Measurements from ENCODE around the gene CNTNAP5.

Gene CNTNAP5

DNA sequence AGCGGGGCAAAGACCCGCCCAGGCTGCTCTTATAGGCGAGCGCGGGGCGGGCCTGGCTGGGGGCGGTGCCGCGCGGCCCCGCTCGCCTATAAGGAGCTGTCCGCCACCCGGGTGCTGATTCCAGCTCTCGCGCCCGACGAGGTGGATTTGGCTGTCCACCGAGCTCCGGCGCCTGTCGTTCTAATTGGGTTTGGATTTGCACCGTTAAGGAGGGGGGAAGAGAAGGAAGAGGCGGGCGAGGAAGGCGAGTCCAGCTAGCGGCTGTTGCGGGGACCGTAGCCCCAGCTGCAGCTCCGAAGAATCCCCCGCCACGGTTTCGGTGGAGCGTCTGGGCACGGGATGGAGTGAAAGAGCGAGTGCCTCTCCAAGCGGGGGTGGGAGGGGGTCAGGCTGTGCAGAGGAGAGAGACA lies at the start of gene CNTNAP5:
CNTNAP5 (plus strand) TSS at position 117 of the 410 bp plus-strand sequence. CDS start 364 bp downstream, outside the sequence.
- no peak for DNase-seq

GRCh38 chr2:123976054-123976648 lies 48.9 kb upstream of the CNTNAP5 start:
- no peak for DNase-seq

GRCh38 chr2:123993728-123994323 lies 31.3 kb upstream of the CNTNAP5 start:
- DNase-seq, result no peak

GRCh38 chr2:123999681-124000080 lies 25.4 kb upstream of the CNTNAP5 start:
- no peak for DNase-seq

DNA sequence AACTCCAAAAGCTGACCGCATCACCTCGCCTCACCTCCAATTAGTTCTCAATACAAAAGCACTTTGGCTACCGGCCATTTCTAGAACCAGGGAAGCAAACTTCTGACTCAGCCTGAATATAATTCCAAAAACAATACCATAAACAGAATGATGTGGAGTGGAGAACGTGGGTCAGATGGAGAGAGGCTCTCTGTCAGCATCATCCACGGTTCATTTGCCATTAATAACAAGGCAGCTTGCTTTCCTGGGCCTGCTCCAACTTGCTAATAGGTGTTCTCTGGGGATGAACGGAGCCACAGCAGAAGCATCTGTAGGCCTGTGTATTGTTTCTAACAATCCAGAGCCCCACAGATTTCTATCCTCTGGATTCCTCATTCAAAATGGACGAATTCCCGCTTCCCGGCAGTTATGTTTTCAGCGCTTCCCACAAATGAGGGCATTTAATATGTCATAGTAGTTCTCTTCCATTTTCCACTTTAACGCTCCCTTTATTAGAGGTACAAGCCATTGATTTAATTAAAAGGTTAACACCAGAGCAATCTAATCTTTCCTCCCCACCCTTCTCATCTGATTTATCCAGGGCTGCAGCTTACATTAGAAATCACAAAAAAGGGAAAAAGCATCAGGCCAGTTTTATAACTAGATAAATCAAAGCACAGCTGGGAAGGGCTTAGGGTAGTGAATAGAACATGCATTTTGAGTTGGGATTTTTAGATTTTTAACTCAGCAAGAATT lies 23.2 kb upstream of the CNTNAP5 start:
- no peak for DNase-seq

DNA sequence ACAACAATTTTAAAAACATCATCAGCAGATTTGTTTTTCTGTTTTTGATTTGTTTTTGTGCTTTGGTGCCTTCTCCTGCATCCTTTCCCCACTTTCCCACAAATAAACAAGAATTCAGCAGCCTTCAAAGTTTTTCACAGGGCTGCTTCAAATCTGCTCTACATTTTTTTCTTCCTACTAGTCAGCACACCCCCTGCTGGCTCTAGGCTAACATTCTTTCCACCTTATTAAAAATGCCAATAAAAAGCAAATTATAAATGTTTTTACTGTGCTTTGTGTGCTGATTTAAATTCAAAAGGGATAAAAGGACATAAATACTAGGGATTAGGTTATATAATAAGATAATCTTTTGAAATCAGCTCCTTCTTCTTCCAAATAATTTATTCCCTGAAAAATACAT lies 6.2 kb upstream of the CNTNAP5 start:
- no peak for DNase-seq

DNA sequence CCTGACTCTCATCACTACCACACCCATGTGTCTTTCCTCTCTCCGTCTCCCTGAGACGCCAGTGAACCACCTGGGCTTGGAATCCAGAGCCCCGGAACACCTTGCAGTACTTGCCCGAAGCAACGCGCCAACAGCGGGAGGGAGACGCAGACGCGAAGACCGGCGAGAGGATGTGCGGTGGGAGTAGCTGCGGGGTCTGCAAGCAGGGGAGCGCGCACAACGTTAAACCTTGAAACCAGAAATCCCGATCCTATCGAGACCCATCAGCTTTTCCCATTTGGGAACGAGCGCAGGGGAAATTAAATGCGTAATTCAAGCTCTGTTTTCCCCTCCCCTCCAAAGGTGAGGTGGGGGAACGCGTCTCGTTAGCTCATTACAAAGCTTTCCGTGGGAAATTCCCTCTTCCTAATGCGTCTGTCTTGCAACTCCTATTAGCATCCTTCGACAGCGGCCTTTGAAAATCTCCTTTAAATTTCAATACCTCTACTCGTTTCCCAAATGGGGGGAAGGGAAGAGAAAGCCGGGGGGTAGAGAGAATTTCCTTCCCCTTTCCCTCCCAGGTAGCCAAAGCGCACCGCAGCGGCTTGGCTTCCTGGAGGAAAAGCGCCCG lies 421 bp upstream of the CNTNAP5 start:
- no peak for DNase-seq

DNA sequence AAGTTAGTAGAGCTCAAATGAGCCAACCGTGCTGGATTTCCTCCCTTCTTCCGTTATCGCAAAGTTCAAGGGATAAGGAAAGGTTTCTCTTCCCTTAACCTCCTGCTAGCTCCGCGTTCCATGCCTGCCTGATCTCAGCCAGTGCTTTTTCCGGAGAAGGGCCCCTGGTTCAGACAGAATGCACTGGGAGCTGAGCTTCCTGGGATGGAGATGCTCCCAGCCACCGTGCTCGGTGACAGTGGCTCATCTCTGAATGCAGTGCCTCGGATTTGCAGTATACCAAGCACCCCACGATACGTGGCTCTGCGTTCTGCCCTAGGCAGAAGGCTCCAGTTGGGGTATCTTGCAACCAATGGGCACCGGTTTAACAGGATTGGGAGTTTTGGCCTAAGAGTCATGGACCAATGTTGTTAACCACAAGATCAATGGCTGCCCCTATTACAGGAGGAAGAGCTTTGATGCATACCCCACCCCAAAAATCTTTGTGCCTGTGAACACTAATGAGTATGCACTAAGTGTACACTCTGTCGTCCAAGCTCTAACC lies 876 bp downstream of the CNTNAP5 start:
- DNase-seq, result no peak

GRCh38 chr2:124026503-124026902 lies 1.4 kb downstream of the CNTNAP5 start:
- DNase-seq, result no peak

DNA sequence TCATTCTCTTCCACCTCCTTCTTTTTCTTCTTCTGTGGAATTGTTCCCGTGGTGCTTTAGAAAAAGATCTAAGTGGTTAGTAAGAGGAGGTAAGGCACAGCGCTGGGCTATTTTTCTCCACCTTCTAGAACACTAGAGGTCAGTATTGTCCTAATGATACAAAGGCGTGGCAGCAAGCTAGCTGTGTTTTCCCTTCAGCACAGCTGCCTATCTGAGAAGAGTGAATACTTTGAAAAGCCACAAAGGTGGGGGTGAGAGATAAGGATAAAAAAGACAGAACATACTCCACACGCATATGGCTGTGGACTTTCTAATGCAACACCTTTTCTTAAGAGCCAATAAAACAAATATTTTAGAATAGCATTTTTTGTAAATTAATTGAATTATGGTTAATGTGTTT lies 2.1 kb downstream of the CNTNAP5 start:
- no peak for DNase-seq

- DNase-seq, result no peak
Measured at GRCh38 chr2:124032799-124033198, 7.7 kb downstream of the CNTNAP5 start.

DNA sequence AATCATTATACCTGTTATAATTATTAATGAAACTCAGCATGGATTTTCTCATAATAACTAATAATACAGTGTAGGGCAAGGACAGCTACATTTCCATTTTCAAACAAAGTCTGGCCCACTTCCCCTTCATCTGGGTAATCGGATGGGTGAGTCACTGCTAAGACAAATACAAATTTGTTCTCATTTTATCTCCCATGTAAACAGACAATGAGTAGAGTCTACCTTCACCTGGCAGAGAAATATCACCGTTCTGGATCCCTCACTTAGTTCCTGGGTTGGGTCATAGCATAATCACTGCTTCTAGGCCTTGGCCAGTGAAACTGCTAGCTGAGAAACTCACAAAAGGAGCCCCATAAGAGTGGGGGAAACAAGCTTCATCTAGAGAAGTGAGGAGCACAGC lies 9.2 kb downstream of the CNTNAP5 start:
- DNase-seq, result no peak

DNA sequence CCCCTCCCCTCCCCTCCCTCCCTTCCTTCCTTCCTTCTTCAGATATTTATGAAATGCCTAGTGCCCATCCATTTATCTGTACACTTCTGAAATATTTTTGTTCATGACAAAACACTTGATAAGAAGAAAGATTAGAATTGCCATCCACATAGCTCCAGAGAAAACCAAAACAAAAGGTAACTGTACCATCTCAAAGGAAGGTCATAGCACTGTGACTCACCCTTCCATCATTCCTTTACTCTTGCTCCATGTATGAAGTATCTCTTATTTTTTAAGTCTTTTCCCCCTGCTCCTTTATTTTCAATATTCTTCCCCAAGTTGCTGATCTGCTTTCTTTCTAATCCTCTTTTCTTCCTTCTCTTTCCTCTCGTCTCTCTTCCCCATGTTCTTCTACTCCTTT lies 9.9 kb downstream of the CNTNAP5 start:
- no peak for DNase-seq

- no peak for DNase-seq
Measured at GRCh38 chr2:124039032-124039431, 13.9 kb downstream of the CNTNAP5 start.

DNA sequence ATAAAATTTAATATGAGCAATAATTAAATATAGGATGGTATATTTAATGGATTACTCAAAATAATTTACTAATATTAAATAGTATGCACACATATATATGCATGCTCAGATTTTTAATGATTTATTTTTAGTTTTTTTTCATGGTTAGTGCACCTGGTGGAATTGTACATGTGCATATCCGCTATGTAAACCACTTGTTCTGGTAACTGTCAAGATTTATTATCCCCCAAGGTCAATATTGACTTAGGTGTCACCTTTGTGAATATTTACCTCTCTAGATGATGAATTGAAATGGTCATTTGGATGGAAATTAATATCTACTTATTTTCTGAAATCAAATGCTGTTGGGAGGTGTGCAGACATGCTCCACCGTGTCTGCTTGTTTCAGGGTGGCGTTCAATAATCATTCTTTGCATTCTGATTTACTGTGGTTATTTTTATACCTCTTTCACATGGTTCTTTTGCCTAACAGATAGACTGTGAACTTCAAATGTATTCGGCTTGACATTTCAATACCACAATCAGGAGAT lies 14.7 kb downstream of the CNTNAP5 start:
- no peak for DNase-seq

DNA sequence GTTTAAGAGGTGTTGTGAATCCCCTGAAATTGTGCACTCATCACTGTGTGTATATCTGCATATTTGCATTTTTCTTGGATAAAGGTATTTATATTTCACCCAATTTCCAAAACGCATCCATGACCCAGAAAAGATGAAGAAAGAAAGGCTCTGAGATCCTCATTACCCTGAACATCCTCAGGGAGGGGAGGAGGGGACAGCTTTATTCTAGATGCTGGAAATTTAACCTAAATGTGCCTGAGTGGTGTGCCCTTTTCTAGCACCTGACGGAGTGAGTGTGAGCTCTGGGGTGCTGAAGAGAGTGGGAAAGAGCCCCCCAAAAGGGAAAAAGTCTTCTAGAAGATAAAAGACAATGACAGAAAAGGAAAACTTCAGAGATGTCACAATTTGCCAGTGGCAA lies 20.8 kb downstream of the CNTNAP5 start:
- DNase-seq, result no peak

DNA sequence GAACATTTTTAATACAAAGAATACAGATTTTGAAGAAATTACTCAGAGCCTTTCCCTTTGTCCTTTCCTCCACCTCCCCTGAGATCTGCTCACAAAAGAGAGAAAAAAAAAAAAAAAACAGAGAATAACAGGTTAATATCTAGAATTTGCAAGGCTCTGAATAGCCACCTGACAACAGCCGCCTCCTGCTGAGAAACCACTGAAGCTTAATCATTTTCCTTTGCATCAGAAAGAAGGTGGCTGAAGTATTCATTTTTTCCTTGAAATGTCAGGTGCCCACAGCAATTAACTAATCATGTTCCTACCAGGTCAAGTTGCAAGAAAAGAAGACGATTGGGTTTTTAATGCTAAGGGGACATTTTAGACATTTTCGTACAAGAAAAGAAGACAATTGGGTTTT lies 21.2 kb downstream of the CNTNAP5 start:
- DNase-seq, result no peak

GRCh38 chr2:124048102-124048501 lies 23.0 kb downstream of the CNTNAP5 start:
- no peak for DNase-seq

GRCh38 chr2:124048664-124049063 lies 23.6 kb downstream of the CNTNAP5 start:
- no peak for DNase-seq

- no peak for DNase-seq
Measured at GRCh38 chr2:124049136-124049535, 24.0 kb downstream of the CNTNAP5 start.

DNA sequence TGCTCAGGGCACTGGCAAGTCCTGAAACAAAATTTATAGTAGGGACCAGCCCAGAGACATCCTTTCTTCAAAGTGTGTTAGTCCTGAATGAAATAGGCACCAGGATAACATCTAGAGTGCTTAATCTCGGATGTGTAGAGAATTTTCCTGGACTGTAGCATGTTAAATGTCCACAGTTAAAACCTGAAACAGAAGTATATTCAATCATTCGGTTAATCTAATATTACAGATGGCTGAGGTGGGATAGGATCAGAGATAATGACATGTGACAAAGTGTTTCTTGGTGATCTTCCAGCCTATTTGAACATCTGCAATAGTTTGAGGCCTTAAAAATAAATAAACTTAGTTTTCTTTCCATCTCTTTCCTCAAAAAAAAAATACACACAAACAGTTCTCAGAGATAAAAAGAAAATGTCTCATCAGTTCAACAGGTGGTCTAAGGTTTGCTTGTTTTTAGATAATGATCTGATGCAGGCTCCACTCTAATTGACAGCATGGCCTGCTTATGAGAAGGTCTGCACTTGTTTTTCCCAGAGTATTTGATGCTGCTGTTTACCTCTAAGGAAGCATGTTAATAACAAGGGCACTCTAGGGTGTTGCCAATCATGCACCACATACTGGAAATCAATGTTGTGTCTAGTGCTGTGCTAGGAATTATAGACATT lies 25.9 kb downstream of the CNTNAP5 start:
- DNase-seq, result no peak

- no peak for DNase-seq
Measured at GRCh38 chr2:124053796-124054195, 28.7 kb downstream of the CNTNAP5 start.

DNA sequence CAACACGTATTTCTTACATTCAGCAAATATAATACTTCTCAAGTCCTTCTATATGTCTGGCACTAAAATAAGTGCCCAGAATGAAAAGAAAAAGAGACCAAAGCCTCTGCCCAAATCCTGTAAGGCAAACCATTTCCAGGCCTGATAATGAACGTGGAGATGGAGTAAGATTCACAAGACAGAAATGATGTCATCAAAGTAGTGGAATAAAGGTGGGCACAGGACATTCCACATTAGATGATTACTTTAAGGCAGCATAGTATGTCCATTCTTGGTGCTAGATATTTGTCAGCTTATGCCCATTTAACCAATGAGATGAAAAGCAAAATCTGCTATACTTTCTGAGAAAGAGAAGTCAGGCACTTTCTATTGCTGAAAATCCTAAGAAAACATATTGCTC lies 38.5 kb downstream of the CNTNAP5 start:
- DNase-seq, result no peak
